OCI-LY1 (cell line): ENCODE data around the gene KCNN4.

Experiments used
- H2AFZ ChIP-seq: fragments of 200-600 bp; sonication (generic), shearing (Covaris generic); 2 replicates; pipeline ENCODE4 v1.6.0; 2014; ENCODE audit warnings: antibody characterized with exemption, mild to moderate bottlenecking, low read length
- H3F3A ChIP-seq: fragments of 200-600 bp; sonication (generic), shearing (Covaris generic); 2 replicates; pipeline ENCODE4 v1.6.0; 2014; ENCODE audit warnings: mild to moderate bottlenecking, antibody characterized with exemption, low read length, moderate library complexity; ENCODE audit not compliant: insufficient read depth
- H3K27ac ChIP-seq: fragments of 200-600 bp; sonication (generic); 2 replicates; pipeline ENCODE4 v1.5.1; 2014; ENCODE audit warnings: low read length, mixed run types, mild to moderate bottlenecking, low read depth; ENCODE audit not compliant: poor library complexity, severe bottlenecking
- H3K27me3 ChIP-seq: fragments of 200-600 bp; sonication (generic); 2 replicates; pipeline ENCODE4 v1.6.0; 2014; ENCODE audit warnings: antibody characterized with exemption, mild to moderate bottlenecking, low read length, moderate library complexity; ENCODE audit not compliant: insufficient read depth
- H3K36me3 ChIP-seq: fragments of 200-600 bp; sonication (generic); 2 replicates; pipeline ENCODE4 v1.6.1; 2014; ENCODE audit warnings: mild to moderate bottlenecking, antibody characterized with exemption, low read length, moderate library complexity, mixed read lengths; ENCODE audit not compliant: insufficient read depth
- H3K4me1 ChIP-seq: fragments of 200-600 bp; sonication (generic); 2 replicates; pipeline ENCODE4 v1.5.1; 2014; ENCODE audit warnings: mild to moderate bottlenecking, low read length, moderate library complexity; ENCODE audit not compliant: insufficient read depth, severe bottlenecking
- H3K4me2 ChIP-seq: fragments of 200-600 bp; sonication (generic), shearing (Covaris generic); 2 replicates; pipeline ENCODE4 v1.6.1; 2014; ENCODE audit warnings: low read length
- H3K4me3 ChIP-seq: fragments of 200-600 bp; sonication (generic); 2 replicates; pipeline ENCODE4 v1.5.1; 2014; ENCODE audit warnings: low read length, low read depth, mild to moderate bottlenecking, mixed read lengths; ENCODE audit not compliant: poor library complexity, severe bottlenecking
- H3K79me2 ChIP-seq: fragments of 200-600 bp; shearing (Covaris generic); 2 replicates; pipeline ENCODE4 v1.6.1; 2016; ENCODE audit warnings: mixed run types, low read length, mixed read lengths; ENCODE audit not compliant: insufficient read depth
- H3K9ac ChIP-seq: fragments of 200-600 bp; sonication (generic), shearing (Covaris generic); 2 replicates; pipeline ENCODE4 v1.6.1; 2014; ENCODE audit warnings: mild to moderate bottlenecking, low read length, mixed read lengths
- H3K9me2 ChIP-seq: fragments of 200-600 bp; sonication (generic), shearing (Covaris generic); 2 replicates; pipeline ENCODE4 v1.6.1; 2014; ENCODE audit warnings: low read depth, mild to moderate bottlenecking, low read length, mixed read lengths
- H3K9me3 ChIP-seq: fragments of 200-600 bp; shearing (Covaris generic); 2 replicates; pipeline ENCODE4 v1.6.1; 2014; ENCODE audit warnings: low read length, mixed read lengths
- H4K20me1 ChIP-seq: fragments of 200-600 bp; sonication (generic), shearing (Covaris generic); 2 replicates; pipeline ENCODE4 v1.6.0; 2016; ENCODE audit warnings: mild to moderate bottlenecking, low read length; ENCODE audit not compliant: insufficient read depth
- EZH2 ChIP-seq: fragments of 200-600 bp; sonication (generic), shearing (Covaris generic); IDR thresholded peaks from 2 replicates; pipeline ENCODE4 v1.8.0; 2017; ENCODE audit warnings: borderline replicate concordance, mixed run types, mild to moderate bottlenecking, antibody characterized with exemption, low read length, moderate library complexity, mixed read lengths
- TF ChIP-seq, protein P1 (sequence below): fragments of 200-600 bp; sonication (generic), shearing (Covaris generic); IDR thresholded peaks from 2 replicates; pipeline ENCODE4 v1.5.1; 2017; ENCODE audit warnings: mild to moderate bottlenecking, antibody characterized with exemption, low read length, moderate library complexity, mixed read lengths

Gene KCNN4

DNA sequence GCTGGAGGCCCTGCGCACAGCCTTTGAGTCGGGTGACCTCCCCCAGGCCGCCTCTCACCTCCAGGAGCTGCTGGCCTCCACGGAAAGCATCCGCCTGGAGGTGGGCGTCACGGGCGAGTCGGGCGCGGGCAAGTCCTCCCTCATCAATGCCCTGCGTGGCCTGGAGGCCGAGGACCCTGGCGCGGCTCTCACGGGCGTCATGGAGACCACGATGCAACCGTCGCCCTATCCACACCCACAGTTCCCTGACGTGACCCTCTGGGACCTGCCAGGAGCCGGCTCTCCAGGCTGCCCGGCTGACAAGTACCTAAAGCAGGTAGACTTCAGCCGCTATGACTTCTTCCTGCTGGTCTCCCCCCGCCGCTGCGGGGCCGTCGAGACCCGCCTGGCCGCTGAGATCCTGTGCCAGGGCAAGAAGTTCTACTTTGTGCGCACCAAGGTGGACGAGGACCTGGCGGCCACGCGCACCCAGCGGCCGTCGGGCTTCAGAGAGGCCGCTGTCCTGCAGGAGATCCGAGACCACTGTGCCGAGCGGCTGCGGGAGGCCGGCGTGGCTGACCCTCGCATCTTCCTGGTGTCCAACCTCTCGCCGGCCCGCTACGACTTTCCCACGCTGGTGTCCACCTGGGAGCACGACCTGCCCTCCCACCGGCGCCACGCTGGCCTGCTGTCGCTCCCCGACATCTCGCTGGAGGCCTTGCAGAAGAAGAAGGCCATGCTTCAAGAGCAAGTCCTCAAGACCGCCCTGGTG, 62.0 kb downstream of the KCNN4 start:
- Histone ChIP-seq H3K9me3 (no peaks in the 10 kb centered on the region), H2AFZ (no peak overlapping the region), H3K9ac (no peak overlapping the region), H3F3A (no peaks in the 10 kb centered on the region), H3K4me3 (no peak overlapping the region), H3K4me1 (no peaks in the 10 kb centered on the region), H3K36me3 (no peaks in the 10 kb centered on the region), H3K79me2 (no peaks in the 10 kb centered on the region), H4K20me1 (no peaks in the 10 kb centered on the region), H3K4me2 (no peak overlapping the region), H3K27me3 (no peaks in the 10 kb centered on the region), H3K27ac (no peak overlapping the region), H3K9me2 (no peaks in the 10 kb centered on the region)
- TF ChIP-seq, protein P1, sequence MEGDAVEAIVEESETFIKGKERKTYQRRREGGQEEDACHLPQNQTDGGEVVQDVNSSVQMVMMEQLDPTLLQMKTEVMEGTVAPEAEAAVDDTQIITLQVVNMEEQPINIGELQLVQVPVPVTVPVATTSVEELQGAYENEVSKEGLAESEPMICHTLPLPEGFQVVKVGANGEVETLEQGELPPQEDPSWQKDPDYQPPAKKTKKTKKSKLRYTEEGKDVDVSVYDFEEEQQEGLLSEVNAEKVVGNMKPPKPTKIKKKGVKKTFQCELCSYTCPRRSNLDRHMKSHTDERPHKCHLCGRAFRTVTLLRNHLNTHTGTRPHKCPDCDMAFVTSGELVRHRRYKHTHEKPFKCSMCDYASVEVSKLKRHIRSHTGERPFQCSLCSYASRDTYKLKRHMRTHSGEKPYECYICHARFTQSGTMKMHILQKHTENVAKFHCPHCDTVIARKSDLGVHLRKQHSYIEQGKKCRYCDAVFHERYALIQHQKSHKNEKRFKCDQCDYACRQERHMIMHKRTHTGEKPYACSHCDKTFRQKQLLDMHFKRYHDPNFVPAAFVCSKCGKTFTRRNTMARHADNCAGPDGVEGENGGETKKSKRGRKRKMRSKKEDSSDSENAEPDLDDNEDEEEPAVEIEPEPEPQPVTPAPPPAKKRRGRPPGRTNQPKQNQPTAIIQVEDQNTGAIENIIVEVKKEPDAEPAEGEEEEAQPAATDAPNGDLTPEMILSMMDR, result no peak
- no peak for TF ChIP-seq EZH2
